Activated gamma-delta T cell treated with anti-CD3 and anti-CD28 coated beads, Interleukin-2, amount 50 U/mL, for 16 hours (primary cell): ENCODE results near the gene SMARCC1.

Experiments used
- DNase-seq: peaks from one replicate; pipeline ENCODE4 v3.0.0-alpha.2; 2020; ENCODE audit warnings: low read depth

Gene SMARCC1

DNA sequence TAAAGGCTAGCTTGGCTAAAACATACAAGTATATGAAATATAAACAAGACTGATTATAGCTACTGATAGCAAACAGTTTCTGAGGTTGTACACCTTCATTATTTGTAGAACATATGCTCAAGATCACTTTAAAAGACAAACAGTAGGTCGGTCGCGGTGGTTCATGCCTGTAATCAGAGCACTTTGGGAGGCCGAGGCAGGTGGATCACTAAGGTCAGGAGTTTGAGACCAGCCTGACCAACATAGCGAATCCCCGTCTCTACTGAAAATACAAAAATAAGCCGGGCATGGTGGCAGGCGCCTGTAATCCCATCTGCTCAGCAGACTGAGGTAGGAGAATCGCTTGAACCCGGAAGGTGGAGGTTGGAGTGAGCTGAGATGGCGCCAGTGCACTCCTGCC lies 80.3 kb downstream of the SMARCC1 start:
- DNase-seq, result no peak

DNA sequence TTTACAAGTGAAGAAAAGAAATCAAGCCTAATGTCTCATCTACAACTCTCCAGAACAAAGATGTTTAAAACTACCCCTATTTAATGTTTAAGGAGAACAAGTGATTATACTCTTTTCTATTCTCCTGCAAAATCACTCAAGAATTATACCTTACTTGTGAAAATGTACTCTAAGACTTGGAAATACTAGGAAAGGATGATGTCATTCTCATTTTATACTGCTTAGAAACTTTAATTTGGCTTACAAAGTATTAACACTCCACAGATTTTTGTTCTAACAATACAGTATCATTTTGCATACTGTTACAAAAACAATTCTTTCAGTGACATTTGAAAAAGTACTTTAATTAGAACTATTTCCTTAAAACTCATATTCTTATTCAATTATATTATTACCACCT lies 89.5 kb downstream of the SMARCC1 start:
- DNase-seq, result no peak

DNA sequence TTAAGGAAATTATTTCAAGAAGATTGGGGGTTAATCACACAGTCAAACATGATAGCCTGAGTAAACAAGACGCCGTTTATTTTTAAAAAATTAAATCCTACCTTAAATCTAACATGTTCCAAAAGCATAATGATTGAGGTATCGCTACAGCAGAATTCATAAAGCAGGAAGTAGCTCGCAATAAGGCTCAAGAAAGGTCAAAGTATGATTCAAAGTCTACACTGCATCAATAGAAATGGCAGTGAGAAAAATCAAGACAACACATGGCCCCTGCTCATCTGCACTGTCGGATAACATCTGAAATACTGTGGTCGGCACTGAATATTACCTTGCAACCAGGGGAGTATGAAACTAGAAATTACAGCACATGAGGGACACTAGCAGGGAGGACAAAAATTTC lies 93.2 kb downstream of the SMARCC1 start:
- no peak for DNase-seq

DNA sequence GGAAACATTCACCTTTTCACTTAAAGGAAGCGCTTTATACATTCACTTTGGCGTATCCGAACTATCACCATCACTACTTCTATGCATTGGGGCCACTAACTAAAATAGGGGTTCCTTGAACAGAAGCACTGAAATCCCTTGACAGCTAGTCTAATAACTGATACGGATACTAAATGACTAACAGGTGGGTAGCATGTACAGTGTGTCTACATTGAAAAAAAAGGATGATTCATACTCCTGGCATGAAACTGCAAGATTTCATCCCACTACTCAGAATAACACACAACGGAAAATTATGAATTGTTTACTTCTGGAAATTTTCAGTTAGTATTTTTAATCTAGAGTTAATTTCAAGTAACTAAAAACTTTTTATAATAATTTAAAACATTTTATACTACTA lies 96.7 kb downstream of the SMARCC1 start:
- no peak for DNase-seq

DNA sequence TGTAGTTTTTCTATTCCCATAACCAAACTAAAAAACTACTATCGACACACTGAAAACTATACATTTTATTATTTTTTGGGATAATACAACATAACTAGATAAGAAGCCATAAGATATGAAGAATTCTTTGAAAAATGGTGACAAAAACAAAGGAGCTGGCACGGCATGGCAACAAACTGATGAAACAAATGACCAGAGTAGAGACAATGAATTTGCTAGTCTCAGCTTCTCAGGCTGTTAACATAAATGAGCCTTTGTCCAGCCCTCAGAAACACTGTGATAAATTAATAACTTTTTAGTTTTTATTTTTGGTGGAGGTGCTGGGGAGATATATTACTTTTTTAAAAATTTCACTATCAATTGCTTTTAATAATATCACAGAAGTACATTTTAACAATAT lies 100.7 kb downstream of the SMARCC1 start:
- DNase-seq, result no peak

DNA sequence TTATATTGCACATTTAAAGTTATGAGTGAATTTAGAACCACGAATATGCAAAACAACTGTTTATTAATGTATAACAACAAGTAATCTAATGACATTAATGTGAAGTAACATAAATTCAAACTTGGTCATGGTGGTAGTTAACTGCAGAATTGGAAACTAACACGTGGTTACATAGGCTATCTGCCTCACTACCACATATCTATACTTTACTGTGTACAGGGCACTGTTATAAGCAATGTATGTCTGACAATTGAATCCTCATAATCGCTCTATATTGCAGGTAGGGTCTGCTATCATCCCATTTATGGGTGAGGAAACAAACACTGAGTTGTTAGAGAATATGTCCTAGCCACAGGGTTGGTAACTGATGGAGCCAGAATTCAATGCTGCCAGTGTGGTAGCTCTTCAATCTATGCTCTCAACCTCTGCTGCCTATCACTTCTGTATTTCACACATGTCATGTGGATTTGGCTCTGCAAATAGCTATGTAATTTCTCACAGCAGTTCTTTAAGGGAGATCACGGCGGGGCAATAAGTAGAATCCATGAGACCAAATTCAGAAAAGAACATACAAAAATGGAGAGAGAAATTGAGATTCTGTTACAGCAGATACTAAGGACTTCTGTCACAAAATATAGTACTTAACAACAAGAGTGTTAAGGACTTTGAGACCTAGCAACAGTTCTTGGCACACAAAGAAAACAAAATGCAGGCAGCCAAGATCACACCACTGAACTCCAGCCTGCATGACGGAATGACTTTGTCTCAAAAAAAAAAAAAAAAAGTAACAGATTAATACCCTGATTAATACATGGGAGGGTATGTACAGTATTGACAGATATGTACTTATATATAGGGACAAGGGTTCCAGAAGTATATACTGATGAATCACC lies 103.0 kb downstream of the SMARCC1 start:
- DNase-seq, result no peak

DNA sequence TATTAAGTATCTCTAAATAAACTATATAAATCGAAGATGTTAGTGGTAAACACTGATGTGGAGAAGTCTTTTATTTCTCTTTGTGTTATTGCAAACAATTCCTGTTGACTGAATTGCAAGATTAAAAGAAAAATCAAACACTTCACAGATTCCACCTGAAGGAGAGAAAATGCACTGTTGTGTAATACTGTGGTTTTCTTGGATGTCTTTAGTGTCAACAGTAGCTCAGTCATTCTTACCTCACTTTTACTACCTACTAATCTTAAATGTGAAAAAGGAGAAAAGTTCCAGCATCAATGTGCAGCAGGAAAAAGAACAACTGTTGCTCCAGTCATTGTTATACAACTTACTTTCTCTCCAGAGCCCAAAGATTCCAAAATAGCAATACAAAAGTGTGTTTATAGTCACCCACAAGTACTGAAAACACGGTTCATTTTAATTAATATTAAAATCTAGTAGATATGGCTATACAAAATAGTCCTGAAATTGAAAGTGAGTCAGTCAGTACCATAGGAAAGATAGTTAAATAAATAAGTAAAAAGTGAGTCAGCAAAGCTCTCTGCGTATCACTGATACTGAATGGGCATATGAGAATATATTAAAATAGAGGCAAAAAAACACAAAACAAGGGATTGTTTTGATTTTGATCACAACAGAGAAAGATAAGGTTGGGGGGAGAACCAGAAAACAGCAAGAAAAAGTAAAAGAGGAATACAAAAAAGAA lies 112.5 kb downstream of the SMARCC1 start:
- DNase-seq, result no peak

DNA sequence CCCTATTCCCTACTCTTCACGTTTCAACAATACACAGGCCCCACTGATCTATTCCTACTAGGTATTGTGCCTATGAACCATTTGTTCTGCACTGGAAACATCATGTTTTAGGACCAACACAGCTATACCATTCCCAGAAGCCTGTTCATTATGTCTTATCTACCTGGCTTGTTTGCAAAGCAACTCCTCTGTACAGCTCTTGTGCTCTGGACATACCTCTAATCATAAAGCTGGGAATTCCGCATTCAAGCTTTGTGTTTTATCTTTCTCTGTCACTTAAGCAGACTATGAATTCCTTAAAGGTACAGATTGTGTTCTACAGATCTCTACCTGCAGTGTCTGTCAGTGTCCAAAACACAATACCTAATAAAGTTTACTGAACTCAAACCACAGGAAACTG lies 115.6 kb downstream of the SMARCC1 start:
- DNase-seq, result no peak

DNA sequence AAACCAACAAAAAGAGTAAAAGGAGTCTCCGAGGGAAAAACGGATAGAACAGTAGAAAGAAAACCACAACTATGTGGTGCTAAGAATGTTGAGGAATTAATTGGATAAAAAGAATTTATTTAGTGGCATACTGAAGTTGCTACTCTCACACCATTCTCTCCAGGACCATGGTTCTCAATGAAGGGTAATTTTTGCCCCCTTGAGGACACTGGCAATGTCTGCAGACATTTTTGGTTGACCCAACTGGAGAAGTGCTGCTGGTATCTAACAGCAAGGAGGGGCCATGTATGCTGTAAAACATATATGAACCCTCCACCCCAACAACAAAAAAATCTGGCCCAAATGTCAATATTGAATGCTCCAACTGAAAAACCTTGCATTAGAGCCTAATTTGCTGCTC lies 117.2 kb downstream of the SMARCC1 start:
- DNase-seq, result no peak

DNA sequence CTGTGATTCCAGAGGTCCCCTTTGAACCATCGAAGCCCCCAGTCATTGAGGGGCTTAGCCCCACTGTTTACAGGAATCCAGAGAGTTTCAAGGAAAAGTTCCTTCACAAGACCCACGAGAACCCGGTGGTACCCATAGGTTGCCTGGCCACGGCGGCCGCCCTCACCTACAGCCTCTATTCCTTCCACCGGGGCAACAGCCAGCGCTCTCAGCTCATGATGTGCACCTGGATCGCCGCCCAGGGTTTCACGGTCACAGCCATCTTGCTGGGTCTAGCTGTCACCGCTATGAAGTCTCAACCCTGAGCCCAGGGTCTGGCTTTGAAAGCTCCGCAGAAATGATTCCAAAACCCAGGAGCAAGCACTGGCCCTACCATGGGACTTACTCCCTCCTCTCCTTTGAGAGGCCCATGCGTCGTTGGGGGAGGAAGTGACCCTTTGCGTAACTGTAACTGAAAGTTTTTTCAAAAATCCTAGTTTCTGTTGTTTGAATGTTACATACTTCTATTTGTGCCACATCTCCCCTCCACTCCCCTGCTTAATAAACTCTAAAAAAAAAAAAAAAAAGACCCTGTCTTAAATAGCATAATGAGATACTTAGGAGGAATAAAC lies 118.0 kb downstream of the SMARCC1 start:
- DNase-seq, result no peak

DNA sequence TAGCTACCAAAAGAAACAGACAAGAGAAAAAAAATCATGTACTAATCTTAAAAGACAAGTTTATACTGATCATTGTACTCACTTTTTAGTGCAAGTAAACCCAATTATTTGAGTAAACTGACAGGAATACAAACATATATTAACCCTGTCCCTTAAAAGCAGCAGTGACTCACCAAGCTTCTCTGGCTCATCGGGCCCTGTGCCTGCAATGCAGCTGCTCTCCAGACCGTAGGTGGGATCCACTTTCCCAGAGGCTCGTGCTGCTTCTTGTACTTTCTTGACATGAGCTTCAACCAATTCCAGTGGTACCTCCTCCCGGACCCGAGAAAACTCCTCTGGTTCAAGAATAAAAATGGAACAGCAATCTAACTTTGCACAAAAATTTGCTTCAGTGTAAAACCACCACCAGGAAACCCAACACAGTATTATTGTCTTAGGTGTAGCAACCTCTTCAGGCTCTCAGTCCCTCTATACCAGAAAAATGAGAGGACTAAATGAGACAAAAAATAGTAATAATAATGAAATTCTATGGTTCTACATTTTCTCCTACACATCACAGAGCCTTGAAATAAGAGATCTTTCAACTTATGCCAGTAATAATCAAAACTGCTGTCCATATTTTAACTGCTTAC lies 120.5 kb downstream of the SMARCC1 start:
- no peak for DNase-seq

DNA sequence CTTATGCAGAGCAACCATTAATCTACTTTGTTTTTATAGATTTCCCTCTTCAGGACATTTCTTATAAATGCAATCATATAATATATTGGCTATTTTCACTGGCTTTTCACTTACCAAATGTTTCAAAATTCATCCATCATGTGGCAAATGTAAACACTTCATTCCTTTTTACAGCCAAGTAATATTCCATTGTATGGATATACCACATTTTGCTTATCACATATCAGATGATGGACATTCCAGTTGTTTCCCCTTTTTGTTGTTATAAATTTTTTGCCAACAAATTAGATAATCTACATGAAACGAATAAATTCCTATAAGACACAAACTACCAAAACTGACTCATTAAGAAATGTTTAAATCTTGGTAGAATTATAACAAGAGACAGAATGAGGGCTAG lies 123.2 kb downstream of the SMARCC1 start:
- DNase-seq, result no peak

DNA sequence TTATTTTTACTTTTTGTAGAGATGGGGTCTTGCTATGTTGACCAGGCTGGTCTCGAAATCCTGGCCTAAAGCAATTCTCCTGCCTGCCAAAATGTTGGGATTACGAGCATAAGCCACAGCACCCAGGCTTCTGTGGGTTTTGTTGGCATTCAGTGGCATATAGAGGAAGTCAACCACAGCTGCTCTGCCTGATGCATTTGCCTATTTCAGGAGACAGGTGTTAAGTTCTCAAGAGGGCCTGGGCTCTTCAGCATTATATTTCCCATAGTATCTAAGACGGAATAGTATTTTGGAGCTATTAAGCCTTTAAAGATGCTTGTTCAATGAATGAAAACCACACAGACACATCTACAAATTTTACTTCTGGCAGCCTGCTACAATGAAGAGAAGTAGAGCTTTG lies 129.6 kb downstream of the SMARCC1 start:
- no peak for DNase-seq

DNA sequence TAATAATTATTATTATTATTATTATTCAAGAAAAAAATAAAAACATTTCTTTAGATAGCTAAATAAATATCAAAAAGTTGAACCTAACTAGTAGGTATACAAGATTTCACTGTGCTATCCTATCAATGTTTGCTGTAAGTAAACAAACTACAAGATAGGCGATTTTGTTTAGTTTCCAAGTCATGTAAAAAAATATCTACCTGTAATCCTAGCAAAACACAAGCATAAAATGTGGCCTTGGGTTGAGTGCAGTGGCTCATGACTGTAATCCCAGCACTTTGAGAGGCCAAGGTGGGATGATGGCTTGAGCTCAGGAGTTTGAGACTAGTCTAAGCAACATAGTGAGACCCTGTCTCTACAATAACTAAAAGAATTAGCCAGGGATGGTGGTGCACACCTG lies 131.4 kb downstream of the SMARCC1 start:
- DNase-seq, result no peak

DNA sequence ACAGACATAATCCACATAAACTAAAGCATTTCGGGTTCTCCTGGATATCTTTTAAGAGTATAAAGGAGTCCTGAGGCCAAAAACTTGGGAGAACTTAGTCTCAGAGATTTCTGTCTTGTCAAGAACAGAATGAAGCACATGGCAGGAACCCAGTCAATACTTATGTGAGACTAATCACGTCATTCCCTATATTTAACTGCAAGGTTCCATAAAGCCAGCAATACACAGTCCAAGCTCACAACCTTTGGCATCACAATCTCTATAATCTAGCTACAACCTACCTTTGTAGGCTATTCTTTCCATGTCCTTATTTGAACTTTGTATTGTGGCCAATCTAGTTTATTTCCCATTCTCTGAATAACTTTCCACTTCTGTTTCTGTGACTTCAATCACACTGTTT lies 134.1 kb downstream of the SMARCC1 start:
- no peak for DNase-seq

DNA sequence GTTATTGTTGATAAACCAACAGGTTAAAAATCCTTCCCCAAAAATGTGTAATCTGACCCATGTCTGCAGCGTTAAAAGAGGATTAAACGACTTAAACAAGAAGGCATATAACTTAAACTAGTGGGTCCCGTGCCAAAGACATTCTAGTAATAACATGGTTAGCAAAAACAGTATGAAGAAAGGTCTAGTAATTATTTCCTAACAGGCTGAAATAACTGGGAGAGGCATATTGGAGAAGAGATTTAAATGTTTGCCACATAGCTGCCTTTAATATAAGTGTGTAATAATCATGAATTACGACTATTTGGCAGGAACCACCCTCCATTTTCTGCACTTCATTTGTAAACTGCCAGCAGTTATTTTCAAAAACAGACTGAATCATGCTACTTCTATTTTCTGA lies 135.3 kb downstream of the SMARCC1 start:
- no peak for DNase-seq

DNA sequence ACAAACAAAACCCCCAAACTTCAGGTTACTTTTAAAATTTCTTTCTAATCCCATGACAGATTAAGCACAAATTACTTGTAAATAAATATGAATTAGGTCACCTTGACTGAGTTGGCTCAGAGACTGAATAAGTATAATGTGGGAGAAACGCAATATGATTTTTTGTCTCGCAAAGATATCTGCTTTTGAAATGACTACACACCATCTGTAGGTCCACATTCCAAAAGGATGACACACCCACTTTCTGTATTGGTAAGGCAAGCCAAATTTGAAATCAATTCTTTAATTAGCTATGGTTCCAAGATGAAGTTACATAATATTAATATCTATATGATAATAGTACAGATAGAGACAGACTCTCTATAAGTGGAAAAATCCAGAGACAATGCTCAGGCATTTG lies 136.1 kb downstream of the SMARCC1 start:
- no peak for DNase-seq

DNA sequence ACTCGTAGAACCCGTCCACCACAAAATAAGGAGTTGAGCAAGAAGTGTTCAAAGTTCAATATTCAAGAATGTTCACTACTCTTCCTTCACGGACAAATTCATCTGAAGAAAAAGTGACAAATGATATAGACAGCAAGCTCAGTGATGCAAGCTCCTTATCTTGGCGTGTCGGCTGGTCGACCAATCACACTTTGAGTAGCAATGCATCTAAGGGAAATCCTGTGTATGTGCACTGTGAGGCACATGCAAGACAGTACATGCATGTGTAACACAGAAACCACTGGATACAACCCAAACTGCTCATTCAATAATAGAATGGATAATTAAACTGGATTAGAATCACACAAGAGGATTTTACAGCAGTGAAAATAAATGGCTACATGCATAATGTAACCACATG lies 138.6 kb downstream of the SMARCC1 start:
- no peak for DNase-seq

DNA sequence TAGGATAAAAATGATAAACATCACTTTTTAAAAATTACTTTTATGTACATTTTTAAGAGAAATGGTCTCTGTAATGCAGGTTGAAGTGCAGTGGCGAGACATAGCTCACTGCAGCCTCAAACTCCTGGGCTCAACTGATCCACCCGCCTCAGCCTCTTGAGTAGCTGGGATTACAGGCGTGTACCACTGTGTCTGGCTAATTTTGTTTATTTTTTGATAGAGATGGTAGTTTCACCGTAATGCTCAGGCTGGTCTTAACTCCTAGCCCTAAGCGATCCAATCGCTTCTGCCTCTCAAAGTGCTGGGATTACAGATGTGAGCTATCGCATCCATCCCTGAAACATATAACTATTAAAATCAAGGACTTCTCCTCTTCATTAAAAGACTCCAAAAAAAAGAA lies 140.0 kb downstream of the SMARCC1 start:
- DNase-seq, result no peak

DNA sequence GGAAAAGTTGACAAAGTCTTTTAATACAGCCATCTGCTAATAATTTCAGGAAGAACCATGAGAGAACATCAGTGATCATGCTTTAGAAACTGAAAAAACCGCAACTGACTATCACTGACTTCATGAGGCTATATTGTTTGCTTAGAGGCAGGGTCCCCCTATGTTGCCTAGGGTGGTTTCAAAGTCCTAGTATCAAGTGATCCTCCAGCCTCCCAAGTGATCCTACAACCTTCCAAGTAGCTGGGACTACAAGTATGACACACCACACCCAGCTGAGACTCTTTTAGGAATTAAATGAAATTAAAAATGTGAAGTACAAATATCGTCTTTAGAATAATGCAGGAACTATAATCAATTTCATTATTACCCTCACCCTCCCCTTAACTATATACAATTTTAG lies 144.8 kb downstream of the SMARCC1 start:
- no peak for DNase-seq

DNA sequence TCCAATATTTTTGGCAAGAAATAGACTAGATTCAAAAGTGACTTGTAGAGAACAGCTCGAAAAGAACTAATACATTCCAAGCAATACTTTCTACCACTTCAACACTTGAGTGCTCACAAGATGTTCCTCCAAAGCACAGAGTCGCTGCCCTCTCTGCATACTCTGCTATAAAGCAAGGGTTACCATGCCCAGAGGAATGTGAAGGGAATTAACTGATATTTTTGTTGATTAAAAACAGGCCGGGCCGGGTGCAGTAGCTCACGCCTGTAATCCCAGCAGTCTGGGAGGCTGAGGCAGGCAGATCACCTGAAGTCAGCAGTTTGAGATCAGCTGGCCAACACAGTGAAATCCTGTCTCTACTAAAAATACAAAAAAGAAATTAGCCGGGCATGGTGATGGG lies 145.5 kb downstream of the SMARCC1 start:
- DNase-seq, result no peak

DNA sequence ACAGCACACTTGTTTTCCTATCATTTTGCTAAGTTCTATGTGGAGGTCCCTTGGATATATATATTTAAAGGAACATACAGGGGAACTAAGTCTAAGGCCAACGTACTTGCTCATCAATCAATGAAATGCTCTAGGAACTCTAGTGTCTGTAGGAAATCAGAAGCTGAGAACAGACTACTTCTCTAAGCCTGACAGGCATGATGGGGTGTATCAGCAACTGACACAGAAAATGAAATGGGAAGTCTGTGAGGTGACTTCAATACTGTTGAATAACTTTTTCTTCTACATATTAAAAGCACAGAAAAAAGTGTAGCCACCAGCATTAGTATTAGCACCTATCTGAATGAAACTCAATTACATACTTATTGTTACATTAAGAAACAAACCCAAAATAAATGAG lies 146.2 kb downstream of the SMARCC1 start:
- DNase-seq, result no peak

DNA sequence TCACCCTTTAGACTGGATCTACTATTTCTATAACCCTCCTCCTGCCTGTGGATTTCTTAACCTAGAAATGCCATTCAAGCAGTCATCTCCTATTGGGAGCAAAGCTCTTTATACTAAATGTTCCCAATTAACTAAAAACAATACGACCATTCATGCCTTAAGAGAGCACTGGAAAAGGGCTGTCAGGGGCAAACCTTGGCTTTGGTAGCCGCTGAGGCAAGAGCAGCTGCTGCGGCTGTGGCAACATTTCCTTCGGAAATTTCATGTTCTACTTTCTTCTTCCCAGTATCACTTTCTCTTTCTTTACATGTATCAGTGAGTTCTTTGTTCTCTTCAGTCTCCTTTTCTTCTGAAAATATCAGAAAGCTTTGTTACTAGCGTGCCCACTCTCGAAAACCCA lies 146.7 kb downstream of the SMARCC1 start:
- no peak for DNase-seq
